Measurements from ENCODE around the gene ALG12. TPM values are rescaled to one million over a fixed set of nuclear protein-coding genes. Genes with fewer than 3 reads are reported as not detected.
A peak's percentile ranks its signal among the peaks of the same experiment; 100 is the strongest.
"Not testable (repeated sequence)": the region's sequence is repeated elsewhere in the genome, so short reads cannot be mapped to it uniquely, and the experiment has no call there.

ALG12 gene
- total and polyA plus RNA-seq, 2 donors (not counting 1 experiment from before 2014, with no cell fraction given) = 15.2 to 16.6 TPM

DNA sequence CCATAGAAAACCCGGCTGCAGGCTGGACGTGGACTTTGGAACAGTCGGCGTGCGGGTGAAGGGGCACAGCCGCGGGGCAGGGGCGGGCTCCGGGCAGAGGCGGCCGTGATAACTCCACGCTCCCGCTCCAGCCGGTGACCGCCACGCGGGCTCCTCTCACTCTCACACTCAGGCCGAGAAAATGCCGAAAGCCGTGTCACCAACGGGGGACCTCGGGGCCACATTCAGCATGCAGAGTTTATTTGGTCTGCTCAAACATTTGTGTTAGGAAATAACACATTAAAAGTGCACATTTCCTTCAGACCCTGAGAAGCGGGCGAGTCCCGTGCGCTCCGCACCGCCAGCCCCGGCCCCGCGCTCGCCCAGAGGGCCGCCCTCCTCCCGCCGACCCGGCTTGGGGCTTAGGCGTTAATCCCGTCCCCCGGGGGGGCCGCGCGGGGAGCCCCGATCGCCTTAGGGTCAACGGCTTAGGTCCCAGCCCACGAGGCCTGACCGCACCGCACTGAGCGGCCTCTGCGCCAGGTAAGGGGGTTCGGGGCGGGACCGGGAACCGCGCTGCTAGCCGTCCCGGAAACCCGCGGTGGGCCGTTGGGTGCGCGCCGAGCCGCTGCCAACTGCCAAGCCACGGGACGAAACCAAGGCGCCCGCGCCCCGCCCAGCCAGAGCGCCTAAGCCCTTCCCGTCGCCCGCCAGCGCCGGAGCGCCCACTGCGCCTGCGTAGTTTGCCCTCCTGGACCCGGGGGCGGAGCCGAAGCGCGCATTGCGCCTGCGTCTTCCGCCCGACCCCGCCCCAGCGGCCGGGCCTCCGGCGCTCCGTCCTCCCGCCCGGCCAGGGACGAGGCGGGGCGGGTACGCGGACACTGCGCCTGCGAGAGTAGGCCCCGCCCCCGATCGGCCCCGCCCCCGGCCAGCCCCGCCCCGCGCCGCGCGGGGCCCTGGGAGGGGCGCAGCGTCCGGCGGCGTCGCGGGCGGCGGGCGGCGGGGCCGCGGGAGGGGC, 65.0 kb downstream of the ALG12 start, which contains the start of gene ZBED4:
ZBED4 (plus strand) TSS at position 947 of the 997 bp plus-strand sequence. CDS start 29,819 bp downstream, outside the sequence.
- Histone ChIP-seq H3K36me3 (replicated peaks in 1 of 2; ENCODE audit: control extremely low read depth in 1 of 2, control insufficient read depth in 1 of 2, extremely low read depth in 1 of 2, insufficient read depth in 2 of 2, low read length in 1 of 2) (no peaks in the 10 kb centered on the region), H3K9ac (ENCODE audit: low read length) (peak within 1 kb of the TSS; percentile 82), H3K79me2 (ENCODE audit: control insufficient read depth, insufficient read depth, low read length) (peaks cover 41% of the 10 kb centered on the region), H3K4me2 (replicated peaks; ENCODE audit: low read depth, low read length, poor library complexity, severe bottlenecking) (peak within 1 kb of the TSS; percentile 95), H2AFZ (ENCODE audit: insufficient read depth, low read depth, low read length, poor library complexity, severe bottlenecking) (peak within 1 kb of the TSS; percentile 96), H3K27me3 (replicated peaks in 1 of 4; ENCODE audit: control extremely low read depth in 1 of 4, control insufficient read depth in 3 of 4, insufficient read depth in 4 of 4, low read length in 3 of 4) (peaks cover 0 to 25% (median 14%) of the 10 kb centered on the region in 4 experiments), H3K27ac (ENCODE audit: low read length in 2 of 2) (peak within 1 kb of the TSS; percentile 73 to 90), H3K9me3 (ENCODE audit: control extremely low read depth in 1 of 3, control insufficient read depth in 2 of 3, insufficient read depth in 1 of 3, low read length in 2 of 3) (peaks cover 0 to 9% (median 0%) of the 10 kb centered on the region in 3 donors), H4K20me1 (ENCODE audit: control insufficient read depth, insufficient read depth, low read length, poor library complexity, severe bottlenecking) (peaks cover 41% of the 10 kb centered on the region), H3K4me1 (ENCODE audit: control insufficient read depth in 2 of 2, insufficient read depth in 2 of 2, low read length in 2 of 2) (peaks cover 31 to 44% of the 10 kb centered on the region in 2 donors), H3K4me3 (ENCODE audit: control extremely low read depth in 1 of 5, extremely low read depth in 1 of 5, insufficient read depth in 1 of 5, low read depth in 2 of 5, low read length in 4 of 5) (peak within 1 kb of the TSS; percentile 66 to 81 (median 77))
- Mint-ChIP-seq H3K4me3 (peak within 1 kb of the TSS; percentile 87), H3K4me1 (peaks cover 43% of the 10 kb centered on the region), H3K27ac (peak within 1 kb of the TSS; percentile 93), H3K27me3 (peaks cover 16% of the 10 kb centered on the region), H3K9me3 (ENCODE audit: insufficient read depth) (no peaks in the 10 kb centered on the region)
- intact Hi-C loops (cut with micrococcal nuclease) = loop anchor here (1.0 to 5.0 kb wide), 5 partner anchors 15 to 339 kb away; partner anchors contain the start of genes ALG12, BRD1 and CRELD2
- ChIA-PET CTCF (no interaction called here), POLR2A (interaction anchor here (1.0 kb wide), 1 partner anchor 72 kb away, joined by 4 read pairs; no protein-coding TSS in a partner anchor)
- under 1% methylated on average over 112 of the region's 127 CpGs for WGBS (ENCODE audit: insufficient coverage)
- DNase-seq (peak; percentile 99), ATAC-seq (ENCODE audit: low read depth) (peak; percentile 88)
- TF ChIP-seq EZH2 (IDR thresholded peaks at IDR 0.05; ENCODE audit: borderline replicate concordance, insufficient read depth, low read depth, low read length, poor library complexity, severe bottlenecking) = no peak
- TF ChIP-seq, protein P1, sequence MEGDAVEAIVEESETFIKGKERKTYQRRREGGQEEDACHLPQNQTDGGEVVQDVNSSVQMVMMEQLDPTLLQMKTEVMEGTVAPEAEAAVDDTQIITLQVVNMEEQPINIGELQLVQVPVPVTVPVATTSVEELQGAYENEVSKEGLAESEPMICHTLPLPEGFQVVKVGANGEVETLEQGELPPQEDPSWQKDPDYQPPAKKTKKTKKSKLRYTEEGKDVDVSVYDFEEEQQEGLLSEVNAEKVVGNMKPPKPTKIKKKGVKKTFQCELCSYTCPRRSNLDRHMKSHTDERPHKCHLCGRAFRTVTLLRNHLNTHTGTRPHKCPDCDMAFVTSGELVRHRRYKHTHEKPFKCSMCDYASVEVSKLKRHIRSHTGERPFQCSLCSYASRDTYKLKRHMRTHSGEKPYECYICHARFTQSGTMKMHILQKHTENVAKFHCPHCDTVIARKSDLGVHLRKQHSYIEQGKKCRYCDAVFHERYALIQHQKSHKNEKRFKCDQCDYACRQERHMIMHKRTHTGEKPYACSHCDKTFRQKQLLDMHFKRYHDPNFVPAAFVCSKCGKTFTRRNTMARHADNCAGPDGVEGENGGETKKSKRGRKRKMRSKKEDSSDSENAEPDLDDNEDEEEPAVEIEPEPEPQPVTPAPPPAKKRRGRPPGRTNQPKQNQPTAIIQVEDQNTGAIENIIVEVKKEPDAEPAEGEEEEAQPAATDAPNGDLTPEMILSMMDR (IDR thresholded peaks at IDR 0.05) = no peak

DNA sequence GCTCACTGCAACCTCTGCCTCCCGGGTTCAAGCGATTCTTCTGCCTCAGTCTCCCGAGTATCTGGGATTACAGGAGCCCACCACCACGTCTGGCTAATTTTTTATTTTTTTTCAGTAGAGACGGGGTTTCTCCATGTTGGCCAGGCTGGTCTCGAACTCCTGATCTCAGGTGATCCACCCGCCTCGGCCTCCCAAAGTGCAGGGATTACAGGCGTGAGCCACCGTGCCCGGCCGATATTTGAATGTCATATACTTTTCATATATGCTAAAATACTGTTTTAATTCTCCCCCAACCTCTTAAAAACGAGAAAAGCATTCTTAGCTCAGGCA, 65.7 kb downstream of the ALG12 start:
- CTCF ChIA-PET; H3K36me3 ChIP-seq (replicated peaks in 1 of 2; ENCODE audit: control extremely low read depth in 1 of 2, control insufficient read depth in 1 of 2, extremely low read depth in 1 of 2, insufficient read depth in 2 of 2, low read length in 1 of 2); H3K9me3 Mint-ChIP-seq (ENCODE audit: insufficient read depth); DNase-seq; H3K27ac ChIP-seq (ENCODE audit: low read length in 2 of 2); ATAC-seq (ENCODE audit: low read depth): not testable (repeated sequence)
- WGBS (ENCODE audit: insufficient coverage) = 73% methylated on average over 7 of the region's 13 CpGs
- H3K27ac Mint-ChIP-seq = peak overlapping the region; percentile 59
- peak overlapping the region; percentile 75 for H3K4me3 Mint-ChIP-seq
- peaks cover 35 to 45% of the 10 kb centered on the region in 2 donors for H3K4me1 ChIP-seq (ENCODE audit: control insufficient read depth in 2 of 2, insufficient read depth in 2 of 2, low read length in 2 of 2)
- peaks cover 21% of the 10 kb centered on the region for H3K27me3 Mint-ChIP-seq
- H3K27me3 ChIP-seq (replicated peaks in 1 of 4; ENCODE audit: control extremely low read depth in 1 of 4, control insufficient read depth in 3 of 4, insufficient read depth in 4 of 4, low read length in 3 of 4) = peaks cover 0 to 32% (median 18%) of the 10 kb centered on the region in 4 experiments
- H2AFZ ChIP-seq (ENCODE audit: insufficient read depth, low read depth, low read length, poor library complexity, severe bottlenecking) = peak overlapping the region; percentile 96
- peaks cover 34% of the 10 kb centered on the region for H3K79me2 ChIP-seq (ENCODE audit: control insufficient read depth, insufficient read depth, low read length)
- H3K4me2 ChIP-seq (replicated peaks; ENCODE audit: low read depth, low read length, poor library complexity, severe bottlenecking) = peak overlapping the region; percentile 95
- H3K9me3 ChIP-seq (ENCODE audit: control extremely low read depth in 1 of 3, control insufficient read depth in 2 of 3, insufficient read depth in 1 of 3, low read length in 2 of 3) = peaks cover 0 to 14% (median 0%) of the 10 kb centered on the region in 3 donors
- peak overlapping the region in 4 of 5 experiments; percentile 66 to 81 (median 76) for H3K4me3 ChIP-seq (ENCODE audit: control extremely low read depth in 1 of 5, extremely low read depth in 1 of 5, insufficient read depth in 1 of 5, low read depth in 2 of 5, low read length in 4 of 5)
- POLR2A ChIA-PET = interaction anchor here (0.7 to 1.0 kb wide), 2 partner anchors 73 to 735 kb away, joined by 4 to 5 read pairs; no protein-coding TSS in a partner anchor
- peak overlapping the region; percentile 82 for H3K9ac ChIP-seq (ENCODE audit: low read length)
- intact Hi-C loops (cut with micrococcal nuclease) = loop anchor here (5.0 kb wide), 2 partner anchors 120 to 340 kb away; no protein-coding TSS in a partner anchor
- peaks cover 44% of the 10 kb centered on the region for H3K4me1 Mint-ChIP-seq
- H4K20me1 ChIP-seq (ENCODE audit: control insufficient read depth, insufficient read depth, low read length, poor library complexity, severe bottlenecking) = peaks cover 38% of the 10 kb centered on the region

Measured in B cell (primary cell).